ENCODE results near the gene LMF1. TPM values are rescaled to one million over a fixed set of nuclear protein-coding genes. Genes with fewer than 3 reads are reported as not detected.

LMF1 gene
- polyA plus RNA-seq, 1 donor (not counting 4 experiments of a cell fraction or from before 2014, with no cell fraction given), result 3.1 TPM

DNA sequence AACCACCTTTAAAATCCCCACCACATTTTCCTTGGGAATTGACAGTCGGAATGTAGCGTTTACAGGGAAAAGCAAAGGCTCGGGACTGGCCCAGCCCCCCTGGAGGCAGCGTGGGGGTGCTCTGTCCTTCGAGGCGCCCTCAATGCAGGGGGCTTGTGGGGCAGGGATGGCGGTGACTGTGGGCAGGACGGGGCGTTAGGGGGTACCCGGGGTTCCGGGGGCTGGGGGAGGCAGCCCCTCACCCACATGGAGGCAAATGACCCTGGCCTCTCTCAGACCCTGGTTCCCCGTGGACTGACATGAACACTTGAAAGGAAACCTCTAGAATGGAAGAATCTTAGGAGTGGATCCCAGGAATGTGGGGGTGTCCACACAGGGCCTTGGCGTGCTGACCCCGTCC lies 91.9 kb downstream of the LMF1 start:
- H3K27ac ChIP-seq (ENCODE audit: control insufficient read depth, insufficient read depth, low read length), result no peak overlapping the region
- H4K20me1 ChIP-seq (ENCODE audit: control insufficient read depth, extremely low read depth, insufficient read depth, low read length), result no peaks in the 10 kb centered on the region
- no peak for TF ChIP-seq EZH2 (IDR thresholded peaks at IDR 0.05; ENCODE audit: low read length)
- TF ChIP-seq, protein P1, sequence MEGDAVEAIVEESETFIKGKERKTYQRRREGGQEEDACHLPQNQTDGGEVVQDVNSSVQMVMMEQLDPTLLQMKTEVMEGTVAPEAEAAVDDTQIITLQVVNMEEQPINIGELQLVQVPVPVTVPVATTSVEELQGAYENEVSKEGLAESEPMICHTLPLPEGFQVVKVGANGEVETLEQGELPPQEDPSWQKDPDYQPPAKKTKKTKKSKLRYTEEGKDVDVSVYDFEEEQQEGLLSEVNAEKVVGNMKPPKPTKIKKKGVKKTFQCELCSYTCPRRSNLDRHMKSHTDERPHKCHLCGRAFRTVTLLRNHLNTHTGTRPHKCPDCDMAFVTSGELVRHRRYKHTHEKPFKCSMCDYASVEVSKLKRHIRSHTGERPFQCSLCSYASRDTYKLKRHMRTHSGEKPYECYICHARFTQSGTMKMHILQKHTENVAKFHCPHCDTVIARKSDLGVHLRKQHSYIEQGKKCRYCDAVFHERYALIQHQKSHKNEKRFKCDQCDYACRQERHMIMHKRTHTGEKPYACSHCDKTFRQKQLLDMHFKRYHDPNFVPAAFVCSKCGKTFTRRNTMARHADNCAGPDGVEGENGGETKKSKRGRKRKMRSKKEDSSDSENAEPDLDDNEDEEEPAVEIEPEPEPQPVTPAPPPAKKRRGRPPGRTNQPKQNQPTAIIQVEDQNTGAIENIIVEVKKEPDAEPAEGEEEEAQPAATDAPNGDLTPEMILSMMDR (optimal IDR thresholded peaks at IDR 0.05 in 1 of 3, IDR thresholded peaks at IDR 0.05 in 1 of 3, conservative IDR thresholded peaks at IDR 0.05 in 1 of 3; ENCODE audit: extremely low read depth in 1 of 3, insufficient read depth in 2 of 3, low read length in 3 of 3), result no peak
- no peak overlapping the region for H3K4me2 ChIP-seq (ENCODE audit: control insufficient read depth, extremely low read depth, insufficient read depth, low read depth, low read length)
- H3K4me1 ChIP-seq (ENCODE audit: control insufficient read depth, extremely low read depth, insufficient read depth, low read length), result no peaks in the 10 kb centered on the region
- no peak overlapping the region for H3K4me3 ChIP-seq (ENCODE audit: control insufficient read depth in 2 of 3, extremely low read depth in 1 of 3, insufficient read depth in 2 of 3, low read depth in 1 of 3, low read length in 3 of 3)
- peaks cover 2% of the 10 kb centered on the region for H3K9me3 ChIP-seq (ENCODE audit: control insufficient read depth, low read depth, low read length)
- no peaks in the 10 kb centered on the region for H3K36me3 ChIP-seq (ENCODE audit: control insufficient read depth in 2 of 2, extremely low read depth in 1 of 2, insufficient read depth in 2 of 2, low read length in 2 of 2)
- no peaks in the 10 kb centered on the region for H3K9me1 ChIP-seq (ENCODE audit: control insufficient read depth, extremely low read depth, insufficient read depth, low read length)
- no peaks in the 10 kb centered on the region for H3K27me3 ChIP-seq (ENCODE audit: control insufficient read depth, extremely low read depth, insufficient read depth, low read length)
- no peaks in the 10 kb centered on the region for H3K79me2 ChIP-seq (ENCODE audit: control insufficient read depth, insufficient read depth, low read length)
- FAIRE-seq (no peak), DNase-seq (ENCODE audit: low read depth, low spot score) (no peak)
- no peak overlapping the region for H3K9ac ChIP-seq (ENCODE audit: control insufficient read depth, extremely low read depth, insufficient read depth, low read length)
- H2AFZ ChIP-seq (ENCODE audit: control insufficient read depth, low read length), result no peak overlapping the region
- dilution Hi-C loops (cut with MboI; ENCODE audit: extremely low pct_ligation_motif_present, low sequenced_read_pairs), result no loop called here

DNA sequence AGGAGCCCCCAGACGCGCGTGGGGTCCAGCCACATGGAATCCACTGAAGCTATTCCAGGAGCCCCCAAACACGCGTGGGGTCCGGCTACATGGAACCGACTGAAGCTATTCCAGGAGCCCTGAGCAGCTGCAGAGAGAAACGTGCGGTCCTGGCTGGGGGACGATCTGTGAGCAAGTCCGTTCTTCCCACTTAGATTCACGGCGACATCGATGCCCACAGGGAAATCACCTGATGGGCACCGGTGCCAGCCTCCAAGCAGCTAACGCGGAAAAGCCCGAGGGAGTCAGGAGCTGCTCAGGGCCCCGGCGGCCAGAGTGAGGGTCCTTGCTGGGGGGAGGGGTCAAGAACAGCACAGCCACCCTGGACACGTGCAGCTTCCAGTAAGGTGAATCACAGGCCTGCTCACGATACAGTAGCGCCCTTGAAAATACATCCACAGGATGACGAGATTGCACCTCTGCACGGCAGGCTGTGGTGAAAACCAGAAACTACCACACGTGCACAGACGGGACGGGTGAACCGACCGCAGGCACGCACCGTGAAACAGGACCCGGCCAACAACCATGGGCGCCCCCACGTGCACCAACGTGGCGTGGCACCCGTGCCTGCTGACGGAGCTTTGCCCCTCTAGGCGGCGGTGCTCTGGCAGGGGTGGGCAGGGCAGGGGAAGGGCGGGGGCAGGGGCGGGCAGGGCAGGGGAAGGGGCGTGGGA lies 92.6 kb downstream of the LMF1 start:
- H3K9me1 ChIP-seq (ENCODE audit: control insufficient read depth, extremely low read depth, insufficient read depth, low read length), result no peaks in the 10 kb centered on the region
- no peaks in the 10 kb centered on the region for H3K4me1 ChIP-seq (ENCODE audit: control insufficient read depth, extremely low read depth, insufficient read depth, low read length)
- DNase-seq (ENCODE audit: low read depth, low spot score) (no peak), FAIRE-seq (no peak)
- no peaks in the 10 kb centered on the region for H3K27me3 ChIP-seq (ENCODE audit: control insufficient read depth, extremely low read depth, insufficient read depth, low read length)
- H3K9ac ChIP-seq (ENCODE audit: control insufficient read depth, extremely low read depth, insufficient read depth, low read length), result no peak overlapping the region
- no peak overlapping the region for H2AFZ ChIP-seq (ENCODE audit: control insufficient read depth, low read length)
- dilution Hi-C loops (cut with MboI; ENCODE audit: extremely low pct_ligation_motif_present, low sequenced_read_pairs), result no loop called here
- no peak overlapping the region for H3K27ac ChIP-seq (ENCODE audit: control insufficient read depth, insufficient read depth, low read length)
- H3K36me3 ChIP-seq (ENCODE audit: control insufficient read depth in 2 of 2, extremely low read depth in 1 of 2, insufficient read depth in 2 of 2, low read length in 2 of 2), result no peaks in the 10 kb centered on the region
- H3K4me2 ChIP-seq (ENCODE audit: control insufficient read depth, extremely low read depth, insufficient read depth, low read depth, low read length), result no peak overlapping the region
- H3K4me3 ChIP-seq (ENCODE audit: control insufficient read depth in 2 of 3, extremely low read depth in 1 of 3, insufficient read depth in 2 of 3, low read depth in 1 of 3, low read length in 3 of 3), result no peak overlapping the region
- peaks cover 2% of the 10 kb centered on the region for H3K9me3 ChIP-seq (ENCODE audit: control insufficient read depth, low read depth, low read length)
- TF ChIP-seq, protein P1 (optimal IDR thresholded peaks at IDR 0.05 in 1 of 3, IDR thresholded peaks at IDR 0.05 in 1 of 3, conservative IDR thresholded peaks at IDR 0.05 in 1 of 3; ENCODE audit: extremely low read depth in 1 of 3, insufficient read depth in 2 of 3, low read length in 3 of 3), result no peak
- TF ChIP-seq EZH2 (IDR thresholded peaks at IDR 0.05; ENCODE audit: low read length), result no peak
- no peaks in the 10 kb centered on the region for H4K20me1 ChIP-seq (ENCODE audit: control insufficient read depth, extremely low read depth, insufficient read depth, low read length)
- H3K79me2 ChIP-seq (ENCODE audit: control insufficient read depth, insufficient read depth, low read length), result no peaks in the 10 kb centered on the region

All from keratinocyte (primary cell).